GM12873 (cell line): ENCODE measurements around the gene MAP3K9.

Experiments used
- TF ChIP-seq, protein P1 (sequence below): IDR thresholded peaks from 2 replicates; pipeline ENCODE4 v1.5.1; 2012; ENCODE audit warnings: low read depth, mild to moderate bottlenecking, moderate library complexity, low read length, control low read depth; ENCODE audit not compliant: insufficient read depth; ENCODE audit errors: missing control alignments

The MAP3K9 gene

GRCh38 chr14:70809225-70810219, at the start of gene MAP3K9:
TSS of gene MAP3K9 (minus strand) at chr14:70809513. CDS start at chr14:70809171, 342 bp downstream.
- TF ChIP-seq, protein P1, sequence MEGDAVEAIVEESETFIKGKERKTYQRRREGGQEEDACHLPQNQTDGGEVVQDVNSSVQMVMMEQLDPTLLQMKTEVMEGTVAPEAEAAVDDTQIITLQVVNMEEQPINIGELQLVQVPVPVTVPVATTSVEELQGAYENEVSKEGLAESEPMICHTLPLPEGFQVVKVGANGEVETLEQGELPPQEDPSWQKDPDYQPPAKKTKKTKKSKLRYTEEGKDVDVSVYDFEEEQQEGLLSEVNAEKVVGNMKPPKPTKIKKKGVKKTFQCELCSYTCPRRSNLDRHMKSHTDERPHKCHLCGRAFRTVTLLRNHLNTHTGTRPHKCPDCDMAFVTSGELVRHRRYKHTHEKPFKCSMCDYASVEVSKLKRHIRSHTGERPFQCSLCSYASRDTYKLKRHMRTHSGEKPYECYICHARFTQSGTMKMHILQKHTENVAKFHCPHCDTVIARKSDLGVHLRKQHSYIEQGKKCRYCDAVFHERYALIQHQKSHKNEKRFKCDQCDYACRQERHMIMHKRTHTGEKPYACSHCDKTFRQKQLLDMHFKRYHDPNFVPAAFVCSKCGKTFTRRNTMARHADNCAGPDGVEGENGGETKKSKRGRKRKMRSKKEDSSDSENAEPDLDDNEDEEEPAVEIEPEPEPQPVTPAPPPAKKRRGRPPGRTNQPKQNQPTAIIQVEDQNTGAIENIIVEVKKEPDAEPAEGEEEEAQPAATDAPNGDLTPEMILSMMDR, result no peak

DNA sequence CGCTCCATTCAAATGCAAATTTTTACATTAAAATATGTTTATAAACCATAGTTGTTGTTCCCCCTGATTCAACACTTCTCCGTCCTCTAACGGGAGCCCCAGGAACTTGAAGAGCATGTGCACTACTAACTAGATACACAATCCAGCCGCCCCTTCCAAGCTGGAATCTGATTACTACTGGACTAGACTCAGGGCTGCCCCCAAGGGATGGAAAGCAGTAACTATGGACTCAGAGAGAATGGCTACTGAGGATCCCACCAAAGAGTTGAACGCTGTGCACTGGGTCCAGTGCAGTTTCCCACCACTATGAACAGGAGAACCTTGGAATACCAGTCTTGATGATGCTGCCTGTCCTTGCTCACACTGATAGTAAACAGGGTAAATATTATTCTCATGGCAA, 49.3 kb upstream of the MAP3K9 start:
- TF ChIP-seq, protein P1, result no peak

GRCh38 chr14:70857496-70857890, 48.2 kb upstream of the MAP3K9 start:
- TF ChIP-seq, protein P1, result no peak

DNA sequence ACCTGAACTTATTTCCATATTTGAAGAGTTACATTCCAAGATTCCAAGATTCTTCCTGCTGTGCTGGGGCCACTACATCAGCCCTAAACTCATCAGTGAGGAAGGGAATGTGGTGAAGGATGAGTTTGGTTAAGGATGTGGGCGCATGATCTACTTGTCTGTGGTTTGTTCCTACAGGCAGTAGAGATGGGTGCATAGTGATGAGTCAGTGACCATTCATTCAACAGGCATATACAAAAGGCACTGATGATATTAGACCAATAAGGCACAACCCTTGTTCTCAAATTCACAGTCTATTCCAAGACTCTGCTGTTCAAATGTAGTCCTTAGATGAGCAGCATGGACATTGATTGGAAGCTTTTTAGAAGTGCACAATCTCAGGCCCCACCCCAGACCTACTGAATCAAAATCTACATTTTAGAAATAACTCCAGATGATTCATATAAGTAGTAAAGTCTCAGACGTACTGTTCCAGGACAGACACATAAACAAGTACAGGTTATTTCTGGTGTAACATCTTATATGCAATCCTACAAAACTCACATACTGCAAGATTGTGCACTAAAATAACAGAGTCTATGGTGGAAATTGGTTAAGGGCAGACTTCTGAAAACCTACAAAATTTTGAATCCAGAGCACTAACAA, 47.7 kb upstream of the MAP3K9 start:
- TF ChIP-seq, protein P1, result no peak

DNA sequence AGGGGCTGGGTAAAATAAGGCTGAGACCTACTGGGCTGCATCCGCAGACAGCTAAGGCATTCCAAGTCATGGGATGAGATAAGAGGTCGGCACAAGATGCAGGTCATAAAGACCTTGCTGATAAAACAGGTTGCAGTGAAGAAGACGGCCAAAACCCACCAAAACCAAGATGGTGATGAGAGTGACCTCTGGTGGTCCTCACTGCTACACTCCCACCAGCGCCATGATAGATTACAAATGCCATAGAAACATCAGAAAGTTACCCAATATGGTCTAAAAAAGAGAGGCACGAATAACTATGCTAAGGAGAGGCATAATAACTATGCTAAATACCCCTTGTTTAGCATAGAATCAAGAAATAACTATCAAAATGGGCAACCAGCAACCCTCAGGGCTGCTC, 46.2 kb upstream of the MAP3K9 start:
- TF ChIP-seq, protein P1, result no peak

GRCh38 chr14:70847406-70848090, 38.2 kb upstream of the MAP3K9 start:
- TF ChIP-seq, protein P1, result no peak

DNA sequence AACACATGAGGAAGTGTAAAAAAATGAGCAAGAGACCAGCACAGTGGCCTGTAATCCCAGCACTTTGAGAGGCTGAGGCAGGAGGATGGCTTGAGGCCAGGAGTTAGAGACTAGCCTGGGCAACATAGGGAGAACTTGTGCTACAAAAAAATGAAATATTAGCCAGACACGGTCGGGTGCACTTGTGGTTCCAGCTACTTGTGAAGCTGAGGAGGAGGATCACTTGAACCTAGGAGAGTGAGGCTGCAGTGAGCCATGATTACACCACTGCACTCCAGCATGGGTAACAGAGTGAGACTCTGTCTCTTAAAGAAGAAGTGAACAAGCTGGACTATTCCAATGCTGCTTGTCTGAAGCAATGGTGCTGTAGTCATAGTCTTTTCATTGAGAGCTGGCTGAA, 36.3 kb upstream of the MAP3K9 start:
- TF ChIP-seq, protein P1, result no peak
